Subcutaneous adipose tissue (tissue), 4 donors: ENCODE data around the gene CD96. TPM values are rescaled to one million over a fixed set of nuclear protein-coding genes. Genes with fewer than 3 reads are reported as not detected.

Experiments used
- total RNA-seq, 4 donors: library from RNA; depleted of rRNA; stranded (reverse); fragments of >200 nt; gene quantifications; one replicate each; pipeline ENCODE4 v1.1.0, GENCODE V29; 2016
- TF ChIP-seq, protein P1 (sequence below): fragments of 450-650 bp; IDR thresholded peaks from one replicate; pipeline ENCODE4 v1.5.1; 2016; ENCODE audit warnings: low read depth, mild to moderate bottlenecking, control low read depth, antibody characterized with exemption, moderate library complexity

The CD96 gene
- total RNA-seq, 4 donors from 2014 or later, result 0.88 to 3.7 (median 2.1) TPM

DNA sequence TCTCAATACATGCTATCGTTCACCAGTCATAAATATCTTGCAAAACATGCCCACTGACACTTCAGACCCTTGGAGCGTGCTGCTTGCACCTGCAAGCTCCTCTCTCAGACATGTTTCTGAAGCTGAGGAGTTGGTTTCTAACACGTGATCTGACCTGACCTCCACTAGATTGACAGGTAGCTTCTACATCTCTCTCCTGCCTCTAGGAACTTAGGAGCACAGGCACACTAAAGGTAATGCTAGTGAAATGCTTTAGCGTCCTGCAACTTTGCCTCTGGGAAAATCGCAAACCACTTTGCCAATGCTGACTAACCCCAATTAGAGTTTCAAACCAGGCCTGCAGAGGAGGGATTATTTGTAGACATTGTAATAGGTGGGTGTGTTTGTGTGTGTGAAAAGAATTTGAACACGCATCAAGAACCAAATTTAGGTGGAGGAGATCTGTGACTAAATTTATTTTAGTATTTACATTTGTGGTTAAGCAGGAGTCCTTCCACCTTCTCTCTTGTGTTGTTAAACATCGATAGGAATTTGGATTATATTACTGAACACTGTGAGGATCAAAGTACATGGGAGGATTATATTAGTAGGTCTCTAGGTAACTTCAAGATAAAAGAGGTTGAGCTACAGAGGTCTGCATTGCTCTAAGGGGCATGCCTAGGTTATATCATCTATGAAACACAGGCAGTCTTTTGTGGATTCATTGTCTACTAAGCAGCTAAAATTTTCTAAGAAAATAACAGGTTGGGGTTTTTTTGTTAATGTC is 139.8 kb downstream of the CD96 start:
- TF ChIP-seq, protein P1, sequence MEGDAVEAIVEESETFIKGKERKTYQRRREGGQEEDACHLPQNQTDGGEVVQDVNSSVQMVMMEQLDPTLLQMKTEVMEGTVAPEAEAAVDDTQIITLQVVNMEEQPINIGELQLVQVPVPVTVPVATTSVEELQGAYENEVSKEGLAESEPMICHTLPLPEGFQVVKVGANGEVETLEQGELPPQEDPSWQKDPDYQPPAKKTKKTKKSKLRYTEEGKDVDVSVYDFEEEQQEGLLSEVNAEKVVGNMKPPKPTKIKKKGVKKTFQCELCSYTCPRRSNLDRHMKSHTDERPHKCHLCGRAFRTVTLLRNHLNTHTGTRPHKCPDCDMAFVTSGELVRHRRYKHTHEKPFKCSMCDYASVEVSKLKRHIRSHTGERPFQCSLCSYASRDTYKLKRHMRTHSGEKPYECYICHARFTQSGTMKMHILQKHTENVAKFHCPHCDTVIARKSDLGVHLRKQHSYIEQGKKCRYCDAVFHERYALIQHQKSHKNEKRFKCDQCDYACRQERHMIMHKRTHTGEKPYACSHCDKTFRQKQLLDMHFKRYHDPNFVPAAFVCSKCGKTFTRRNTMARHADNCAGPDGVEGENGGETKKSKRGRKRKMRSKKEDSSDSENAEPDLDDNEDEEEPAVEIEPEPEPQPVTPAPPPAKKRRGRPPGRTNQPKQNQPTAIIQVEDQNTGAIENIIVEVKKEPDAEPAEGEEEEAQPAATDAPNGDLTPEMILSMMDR, result no peak

DNA sequence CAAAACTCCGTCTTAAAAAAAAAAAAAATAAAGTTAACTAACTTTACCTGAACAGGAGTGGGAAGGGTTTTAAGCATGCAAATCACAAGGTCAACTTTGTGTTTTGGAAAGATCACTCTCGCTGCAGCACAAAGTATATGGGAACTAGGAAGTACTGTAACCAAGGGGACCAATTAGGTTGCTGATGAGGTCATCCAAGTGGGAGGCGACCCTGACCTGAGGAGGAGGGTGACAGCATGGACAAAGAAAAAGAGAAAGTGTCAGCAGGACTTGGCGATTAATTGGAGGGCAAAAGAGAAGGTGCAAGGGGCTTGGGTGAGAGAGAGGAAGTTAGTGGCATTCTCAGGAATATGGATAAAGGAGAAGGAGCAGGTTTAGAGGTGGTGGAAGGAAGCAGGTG is 142.6 kb downstream of the CD96 start:
- TF ChIP-seq, protein P1, result no peak

DNA sequence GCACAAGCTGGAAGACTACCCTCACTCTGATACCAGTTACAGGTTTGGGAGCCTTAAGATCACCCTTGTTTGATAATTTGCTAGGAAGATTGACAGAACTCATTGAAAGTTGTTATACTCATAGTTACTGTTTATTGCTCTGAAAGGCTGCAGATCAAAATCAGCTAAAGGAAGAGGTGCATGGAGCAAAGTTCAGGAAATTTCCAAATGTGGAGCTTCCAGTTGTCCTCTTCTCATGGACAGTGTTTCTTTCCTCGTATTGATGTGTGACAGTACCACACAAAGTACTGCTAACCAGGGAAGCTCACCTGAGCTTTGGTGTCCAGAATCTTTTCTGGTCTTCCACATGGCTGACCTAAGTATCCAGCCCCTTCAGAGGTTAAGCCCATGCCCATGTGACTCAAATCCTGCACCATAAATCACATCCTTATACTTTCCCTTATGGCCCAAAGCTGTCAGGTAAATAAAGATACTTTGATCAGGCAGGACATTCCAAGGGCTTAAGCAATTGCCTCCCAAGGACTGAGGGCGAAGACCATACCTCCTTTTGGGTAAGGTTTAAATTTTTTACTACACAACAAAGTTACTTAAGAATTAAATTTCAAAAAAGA is 146.3 kb downstream of the CD96 start:
- TF ChIP-seq, protein P1, result no peak

DNA sequence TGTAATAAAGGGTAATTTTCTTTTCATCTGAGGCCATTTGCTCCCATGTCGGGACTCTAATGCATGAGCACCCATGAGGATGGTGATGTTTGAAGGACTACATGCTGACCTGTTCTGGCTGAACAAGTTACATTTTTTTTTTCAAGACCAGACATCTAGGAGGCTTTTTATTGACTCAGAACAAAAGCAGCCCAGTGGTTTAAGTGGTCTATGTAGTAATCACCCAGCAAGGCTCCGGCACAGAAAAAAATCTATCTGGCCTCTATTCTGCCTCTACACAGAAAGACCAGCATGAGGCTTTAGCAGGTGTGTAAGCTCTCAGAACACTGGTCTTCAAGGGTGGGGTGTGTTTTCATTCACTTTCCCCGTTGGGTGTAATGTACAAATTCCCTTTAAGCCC is 148.2 kb downstream of the CD96 start:
- TF ChIP-seq, protein P1, result no peak

DNA sequence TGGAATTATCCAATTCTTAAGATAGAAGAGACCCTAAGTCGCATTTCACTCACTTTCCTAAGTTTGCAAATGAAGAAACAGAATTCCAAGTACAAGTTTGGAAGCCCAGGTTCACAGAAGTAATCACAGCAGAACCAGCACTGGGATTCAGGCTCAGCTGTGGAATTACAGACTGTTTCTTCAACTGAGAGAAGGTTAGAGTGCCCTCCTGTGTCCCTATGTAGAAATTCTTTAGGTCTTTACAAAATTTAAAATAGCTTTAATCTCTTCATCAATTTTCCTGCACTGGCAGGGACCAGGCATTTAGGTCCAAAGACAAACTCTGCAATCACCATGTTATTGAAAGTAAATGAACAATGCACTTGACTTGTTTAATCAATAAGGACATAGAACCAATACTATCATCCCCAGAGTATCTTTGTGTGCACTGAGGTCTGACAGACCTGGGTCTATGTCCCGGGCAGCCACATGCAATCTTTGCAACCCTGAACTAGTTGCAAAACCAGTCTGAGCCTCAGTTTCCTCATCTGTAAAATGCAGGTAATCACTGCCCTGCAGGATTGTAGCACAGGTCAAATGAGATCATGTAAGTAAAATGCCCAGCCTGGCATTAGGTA is 149.4 kb downstream of the CD96 start:
- TF ChIP-seq, protein P1, result no peak

DNA sequence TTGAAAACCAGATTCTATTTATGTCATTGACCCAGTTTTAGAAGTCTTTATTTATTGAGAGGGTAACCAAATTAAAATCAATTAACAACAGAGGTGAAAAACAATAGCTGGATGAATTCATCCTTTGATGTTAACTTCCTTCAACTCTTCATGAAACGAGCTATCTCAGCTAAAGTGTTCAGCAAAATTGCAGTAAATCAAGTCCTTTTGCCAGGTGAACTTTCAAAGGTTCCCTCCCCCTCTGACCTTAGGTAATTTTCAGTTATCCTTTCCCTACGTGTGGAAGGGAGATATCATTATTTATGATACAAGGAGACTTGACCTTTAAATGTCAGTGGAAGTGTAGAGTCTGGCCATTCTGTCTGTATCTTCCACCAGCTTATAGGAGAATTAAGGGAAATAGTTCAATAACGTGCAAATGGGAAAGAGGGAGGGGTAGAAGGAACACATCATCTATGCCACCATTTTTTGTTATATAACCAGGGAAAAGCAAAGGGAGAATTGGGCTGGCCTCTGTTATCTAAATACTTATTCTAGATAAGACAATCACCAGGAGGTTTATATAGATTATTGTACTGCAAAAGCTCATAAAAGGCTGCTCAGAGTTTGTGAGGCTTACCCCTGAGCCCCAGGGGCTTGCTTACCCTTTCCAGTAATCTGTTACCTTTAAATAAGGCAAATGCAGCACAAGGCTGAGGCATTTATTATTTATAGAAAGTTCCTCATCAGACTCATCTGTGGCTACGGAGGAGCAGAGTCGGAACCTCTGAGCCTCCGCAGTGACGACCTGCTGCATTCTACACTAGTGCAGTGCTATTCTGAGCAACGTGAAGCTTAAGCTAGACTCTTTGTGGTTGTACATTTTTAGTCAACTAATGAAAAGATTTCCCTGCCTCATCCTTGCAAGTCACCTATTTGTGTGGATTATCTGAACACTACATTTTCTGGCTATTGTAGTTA is 150.9 kb downstream of the CD96 start:
- TF ChIP-seq, protein P1, result no peak
